NCI-H1417 (cell line): Measurements from ENCODE around the gene STMN3.
"Not testable (repeated sequence)": the region's sequence is repeated elsewhere in the genome, so short reads cannot be mapped to it uniquely, and the experiment has no call there.

ENCODE experiments used
- DNase-seq, 3 experiments: peaks; one replicate each; lab custom pipeline; 2025; lab: John Stamatoyannopoulos, UW

STMN3 gene

DNA sequence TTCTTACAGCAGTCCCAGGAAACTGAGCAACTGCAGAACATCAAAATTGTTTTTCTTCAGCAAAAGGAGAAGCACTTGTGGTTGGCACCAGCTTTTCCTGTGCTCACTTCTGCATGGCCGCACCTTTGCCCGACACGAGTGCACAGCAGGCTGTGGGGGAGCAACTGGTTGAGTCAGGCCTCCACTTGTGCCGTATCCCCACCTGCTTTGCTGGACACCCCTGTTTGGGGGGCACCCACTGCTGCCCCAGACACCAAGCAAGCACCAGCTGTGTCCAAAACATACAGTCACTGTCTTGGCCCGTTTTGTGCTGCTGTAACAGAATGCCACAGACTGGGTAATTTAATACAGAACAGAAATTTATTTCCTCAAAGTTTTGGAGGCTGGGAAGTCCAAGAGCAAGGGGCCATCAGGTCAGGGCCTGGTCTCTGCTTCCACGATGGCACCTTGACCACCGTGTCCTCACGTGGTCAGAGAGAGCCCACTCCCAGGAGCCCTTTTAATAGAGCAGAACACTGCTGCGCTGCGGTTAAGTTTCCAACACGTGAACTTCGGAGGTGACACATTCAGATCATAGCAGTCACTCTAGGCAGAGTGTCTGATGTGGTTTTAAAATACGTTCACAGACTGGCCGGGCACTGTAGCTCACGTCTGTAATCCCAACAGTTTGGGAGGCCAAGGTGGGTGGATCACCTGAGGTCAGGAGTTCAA, 17.6 kb downstream of the STMN3 start:
- no peak for DNase-seq

DNA sequence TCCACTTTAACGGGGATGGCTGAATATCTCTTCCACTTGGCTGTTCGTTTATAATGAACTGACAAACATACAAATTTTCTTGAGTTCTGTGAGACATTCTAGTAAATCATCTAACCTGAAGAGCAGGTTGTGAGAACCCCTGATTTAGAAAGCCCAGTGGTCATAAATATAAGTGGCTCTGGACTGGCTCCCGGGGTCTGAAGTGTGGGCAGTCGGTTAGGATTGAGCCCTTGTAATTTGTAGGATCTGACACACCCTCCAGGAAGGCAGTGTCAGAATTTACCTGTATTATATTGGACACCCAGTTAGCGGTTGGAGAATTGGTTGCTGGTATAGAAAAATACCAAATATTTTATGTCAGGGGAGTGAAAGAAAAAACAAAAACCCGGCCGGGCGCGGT, 19.5 kb downstream of the STMN3 start:
- DNase-seq, result no peak

DNA sequence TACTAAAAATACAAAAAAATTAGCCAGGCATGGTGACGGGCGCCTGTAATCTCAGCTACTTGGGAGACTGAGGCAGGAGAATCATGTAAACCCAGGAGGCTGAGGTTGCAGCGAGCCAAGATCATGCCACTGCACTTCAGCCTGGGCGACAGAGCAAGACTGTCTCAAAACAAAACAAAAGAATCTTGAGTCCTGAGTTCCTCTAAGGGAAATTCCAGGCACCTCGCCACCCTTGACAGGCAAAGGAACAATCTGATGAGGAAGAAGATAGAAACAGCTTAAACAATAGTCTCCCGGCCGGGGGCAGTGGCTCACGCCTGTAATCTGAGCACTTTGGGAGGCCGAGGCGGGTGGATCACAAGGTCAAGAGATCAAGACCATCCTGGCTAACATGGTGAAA, 21.8 kb downstream of the STMN3 start:
- DNase-seq, result not testable (repeated sequence)

DNA sequence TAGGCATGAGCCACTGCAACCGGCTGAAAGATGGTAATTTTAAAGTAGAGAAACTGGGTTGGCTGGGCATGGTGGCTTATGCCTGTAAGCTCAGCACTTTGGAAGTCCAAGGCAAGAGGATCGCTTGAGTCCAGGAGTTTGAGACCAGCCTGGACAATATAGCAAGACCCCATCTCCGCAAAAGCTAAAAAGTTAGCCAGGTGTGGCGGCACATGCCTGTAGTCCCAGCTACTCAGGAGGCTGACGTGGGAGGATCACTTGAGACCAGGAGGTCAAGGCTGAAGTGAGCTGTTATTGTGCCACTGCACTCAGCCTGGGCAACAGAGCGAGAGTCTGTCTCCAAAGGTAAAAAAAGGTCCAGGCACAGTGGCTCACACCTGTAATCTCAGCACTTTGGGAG, 22.3 kb downstream of the STMN3 start:
- not testable (repeated sequence) for DNase-seq

DNA sequence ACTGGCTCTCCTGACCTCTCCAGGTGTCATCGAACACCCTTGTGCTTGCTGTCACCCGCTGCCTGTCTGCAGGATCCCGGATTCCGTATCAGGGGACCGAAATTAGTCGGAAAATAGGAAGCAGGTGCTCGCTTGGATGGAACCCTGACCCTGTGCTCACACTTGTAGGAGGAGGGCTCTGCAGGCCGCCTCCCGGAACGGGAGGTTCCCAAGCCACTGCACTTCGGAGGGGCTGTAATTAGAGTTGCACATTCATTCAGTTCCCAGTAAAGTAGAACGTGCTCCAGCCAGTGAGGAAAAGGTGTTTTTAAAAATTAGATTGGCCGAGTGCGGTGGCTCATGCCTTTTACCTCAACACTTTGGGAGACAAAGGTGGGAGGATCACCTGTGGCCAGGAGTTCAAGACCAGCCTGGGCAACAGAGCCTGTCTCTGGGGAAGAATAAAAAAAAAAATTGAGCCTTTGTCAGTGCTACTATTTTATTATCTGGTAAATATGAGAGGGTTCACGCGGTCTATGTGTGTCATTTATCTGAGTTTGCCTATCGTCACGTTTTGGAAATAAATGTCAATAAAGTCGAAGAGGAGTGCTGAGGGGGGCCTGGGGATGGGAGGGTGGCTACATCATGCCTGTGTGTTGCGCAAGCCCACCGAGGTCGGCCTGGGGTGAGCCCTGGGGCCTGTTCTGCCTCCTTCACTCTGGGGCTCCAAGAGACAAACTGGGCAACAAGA, 24.8 kb downstream of the STMN3 start:
- DNase-seq, result peak; percentile 80 to 89 (median 84)

DNA sequence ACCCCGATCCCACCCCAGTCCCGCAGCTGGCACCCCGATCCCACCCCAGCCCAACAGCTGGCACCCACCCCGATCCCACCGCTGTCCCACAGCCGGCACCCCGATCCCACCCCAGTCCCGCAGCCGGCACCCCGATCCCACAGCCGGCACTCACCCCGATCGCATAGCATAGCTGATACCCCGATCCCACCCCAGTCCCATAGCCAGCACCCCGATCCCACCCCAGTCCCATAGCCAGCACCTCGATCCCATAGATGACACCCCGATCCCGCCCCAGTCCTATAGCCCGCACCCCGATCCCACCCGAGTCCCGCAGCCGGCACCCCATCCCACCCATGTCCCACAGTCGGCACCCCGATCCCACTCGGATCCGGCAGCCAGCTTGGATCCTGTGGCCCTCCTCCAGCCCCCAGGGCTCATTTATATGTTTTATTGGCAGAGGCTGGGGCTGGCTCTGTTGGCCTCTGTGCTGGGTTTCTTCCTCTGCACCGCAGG, 25.4 kb downstream of the STMN3 start:
- DNase-seq, result no peak

DNA sequence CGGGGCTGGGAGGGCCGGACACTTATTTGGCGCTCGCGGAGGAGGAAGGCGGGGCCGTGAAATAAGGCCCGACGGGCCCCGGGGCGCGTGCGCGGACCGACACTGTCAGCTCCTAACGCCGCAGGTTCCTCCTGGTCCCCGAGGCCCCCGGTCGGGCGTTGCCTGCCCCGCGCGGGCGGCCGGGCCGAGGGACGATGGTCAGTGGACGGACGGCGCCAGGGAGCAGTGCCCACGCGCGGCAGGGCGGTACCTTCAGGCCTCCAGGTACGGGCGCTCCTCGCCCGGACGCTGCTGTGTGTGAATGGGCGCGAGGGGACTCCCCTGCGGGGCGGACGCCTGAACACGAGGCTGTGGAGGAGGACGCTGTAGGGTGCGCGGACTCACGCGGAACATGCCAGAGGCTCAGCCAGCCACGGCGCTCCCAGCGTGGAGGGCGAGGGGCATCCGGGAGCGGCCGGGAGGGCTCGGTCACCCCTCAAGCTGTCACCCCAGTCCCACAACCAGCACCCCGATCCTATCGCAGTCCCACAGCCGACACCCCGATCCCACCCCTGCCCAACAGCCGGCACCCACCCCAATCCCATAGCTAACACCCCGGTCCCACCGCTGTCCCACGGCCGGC, 26.0 kb downstream of the STMN3 start:
- peak; percentile 95 to 98 (median 97) for DNase-seq

DNA sequence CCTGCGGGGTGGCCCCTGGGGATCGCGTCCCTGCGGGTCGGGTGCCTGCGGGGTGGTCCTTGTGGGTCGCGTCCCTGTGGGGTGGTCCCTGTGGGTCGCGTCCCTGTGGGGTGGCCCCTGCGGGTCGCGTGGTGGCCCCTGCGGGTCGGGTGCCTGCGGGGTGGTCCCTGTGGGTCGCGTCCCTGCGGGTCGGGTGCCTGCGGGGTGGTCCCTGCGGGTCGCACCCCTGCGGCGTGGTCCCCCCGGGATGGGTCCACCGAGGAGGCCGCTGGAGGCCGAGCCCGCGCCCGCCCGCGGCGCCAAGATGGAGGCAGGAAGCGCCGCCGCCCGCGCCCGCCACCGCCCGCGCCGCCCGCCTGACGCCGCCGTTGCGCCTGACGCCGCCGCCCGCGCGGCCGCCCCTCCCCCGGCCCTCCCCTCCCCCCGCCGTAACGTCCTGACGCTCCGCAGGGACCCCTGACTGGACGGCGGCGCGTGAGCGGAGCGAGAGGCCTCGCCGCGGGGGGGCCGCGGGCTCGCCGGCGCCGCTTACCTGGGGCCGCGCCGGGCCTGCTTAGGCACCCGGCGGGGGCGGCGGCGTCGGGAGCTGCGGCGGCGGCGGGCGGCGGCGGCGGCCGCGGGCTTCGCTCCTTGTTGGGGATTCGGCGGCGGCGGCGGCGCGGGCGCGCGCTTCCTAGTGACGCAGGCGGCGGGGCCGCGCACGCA, 26.6 kb downstream of the STMN3 start, which contains the start of gene GMEB2:
Gene GMEB2 (minus strand): TSS at position 678 of the 705 bp plus-strand sequence. CDS start 7,704 bp downstream, outside the sequence.
- peak; percentile 88 to 92 (median 92) for DNase-seq

DNA sequence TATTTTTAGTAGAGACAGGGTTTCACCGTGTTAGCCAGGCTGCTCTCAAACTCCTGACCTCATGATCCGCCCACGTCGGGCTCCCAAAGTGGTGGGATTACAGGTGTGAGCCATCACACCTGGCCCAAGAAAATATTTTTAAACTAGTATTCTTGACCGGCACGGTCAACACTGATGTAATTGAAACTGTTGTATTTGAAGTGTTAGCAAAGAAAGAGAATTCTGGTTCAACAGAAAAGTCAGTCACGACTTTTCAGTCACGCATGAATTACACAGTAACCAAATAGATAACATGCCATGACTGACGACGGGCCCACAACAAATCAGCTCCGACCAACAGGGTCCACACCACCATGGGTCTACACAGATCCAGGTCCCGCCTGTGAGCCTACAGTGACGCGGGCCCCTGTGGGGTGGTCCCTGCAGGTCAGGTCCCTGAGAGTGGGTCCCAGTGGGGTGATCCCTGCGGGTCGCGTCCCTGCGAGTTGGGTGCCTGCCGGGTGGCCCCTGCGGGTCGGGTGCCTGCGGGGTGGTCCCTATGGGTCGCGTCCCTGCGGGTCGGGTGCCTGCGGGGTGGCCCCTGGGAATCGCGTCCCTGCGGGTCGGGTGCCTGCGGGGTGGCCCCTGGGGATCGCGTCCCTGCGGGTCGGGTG, 27.3 kb downstream of the STMN3 start:
- peak in 2 of 3 experiments; percentile 41 to 51 for DNase-seq

DNA sequence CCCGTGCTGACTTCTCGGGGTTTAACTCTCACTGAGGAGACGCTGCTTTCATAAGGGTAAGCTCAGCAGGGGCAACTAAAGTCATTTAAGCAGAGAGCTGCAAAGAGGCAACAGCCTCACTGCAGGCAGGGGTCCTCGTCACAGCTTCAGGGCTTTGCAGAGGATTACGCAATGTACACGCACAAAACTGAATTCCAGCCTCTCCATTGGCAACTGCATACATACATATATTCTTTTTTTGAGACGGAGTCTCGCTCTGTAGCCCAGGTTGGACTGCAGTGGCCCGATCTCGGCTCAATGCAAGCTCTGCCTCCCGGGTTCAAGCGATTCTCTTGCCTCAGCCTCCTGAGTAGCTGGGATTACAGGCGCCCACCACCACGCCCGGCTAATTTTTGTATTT, 28.7 kb downstream of the STMN3 start:
- DNase-seq, result no peak

DNA sequence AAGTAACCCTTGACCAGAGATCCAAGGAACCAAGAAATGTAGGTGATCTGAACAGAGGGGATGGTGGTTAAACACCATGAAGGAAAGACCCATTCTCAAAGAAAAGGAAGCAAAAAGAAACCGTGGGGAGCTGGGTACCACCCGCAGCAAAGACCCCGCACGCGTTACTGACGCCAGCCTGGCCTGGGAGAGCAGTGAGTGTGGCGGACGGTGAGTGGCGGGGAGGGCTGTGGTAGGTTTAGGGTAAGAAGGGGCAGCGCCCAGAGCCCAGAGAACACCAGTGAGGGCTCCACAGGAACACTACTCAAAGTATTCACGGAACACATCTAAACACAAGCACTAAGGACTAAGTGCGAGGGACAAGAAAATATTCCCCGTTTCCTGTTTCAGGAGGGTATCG, 30.5 kb downstream of the STMN3 start:
- DNase-seq, result no peak

DNA sequence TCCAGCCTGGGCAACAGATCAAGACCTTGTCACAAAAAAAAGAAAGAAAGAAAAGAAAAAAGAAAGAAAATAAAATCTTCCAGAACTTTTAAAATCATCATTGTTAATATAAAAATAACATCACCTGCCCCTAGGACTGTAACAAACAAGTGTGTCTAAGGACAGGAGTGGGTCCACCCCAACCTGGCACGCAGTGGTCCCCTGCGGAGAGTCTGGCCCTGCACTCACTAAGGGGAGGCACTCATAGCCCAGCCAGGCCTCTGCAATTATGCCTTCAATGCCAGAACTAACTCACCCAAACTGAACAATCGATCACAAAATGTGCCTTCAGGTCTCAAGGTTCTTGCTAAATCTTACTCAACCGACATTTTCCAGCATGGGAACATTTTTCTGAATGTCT, 31.1 kb downstream of the STMN3 start:
- DNase-seq, result no peak

DNA sequence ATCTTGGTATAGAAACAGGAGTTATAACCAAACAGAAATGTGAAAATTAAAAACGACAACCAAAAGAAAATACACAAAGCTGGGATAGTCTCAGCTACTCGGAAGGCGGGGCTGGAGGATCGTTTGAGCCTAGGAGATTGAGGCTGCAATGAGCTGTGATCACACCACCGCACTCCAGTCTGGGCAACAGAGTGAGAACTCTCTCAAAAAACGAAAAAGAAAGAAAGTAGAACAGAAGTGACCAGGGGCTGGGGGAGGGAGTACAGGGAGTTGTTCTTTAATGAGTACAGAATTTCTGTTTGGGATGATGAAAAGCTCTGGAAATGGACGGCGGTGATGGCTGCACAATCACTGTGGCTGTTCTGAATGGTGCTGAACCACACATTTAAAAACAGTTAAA, 32.2 kb downstream of the STMN3 start:
- DNase-seq, result no peak

DNA sequence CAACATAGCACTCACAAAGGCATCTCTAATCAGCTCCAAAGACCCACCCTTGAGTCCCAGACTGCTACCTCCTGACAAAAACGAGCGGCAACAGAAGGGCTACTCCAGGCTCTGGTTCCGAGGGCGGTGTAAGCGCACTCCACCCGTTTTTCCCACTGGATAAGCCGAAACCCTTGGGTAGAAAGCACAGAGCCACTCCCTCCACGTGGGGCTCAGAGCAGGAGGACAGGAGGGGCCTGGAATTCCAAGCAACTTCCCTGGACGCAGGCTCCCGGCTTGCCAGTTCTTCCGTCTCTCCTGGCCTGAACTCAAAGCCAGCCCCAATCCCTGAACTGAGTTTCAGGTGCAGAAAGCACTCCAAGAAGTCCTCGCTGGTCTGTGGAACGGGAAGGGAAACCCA, 33.7 kb downstream of the STMN3 start:
- DNase-seq, result no peak

DNA sequence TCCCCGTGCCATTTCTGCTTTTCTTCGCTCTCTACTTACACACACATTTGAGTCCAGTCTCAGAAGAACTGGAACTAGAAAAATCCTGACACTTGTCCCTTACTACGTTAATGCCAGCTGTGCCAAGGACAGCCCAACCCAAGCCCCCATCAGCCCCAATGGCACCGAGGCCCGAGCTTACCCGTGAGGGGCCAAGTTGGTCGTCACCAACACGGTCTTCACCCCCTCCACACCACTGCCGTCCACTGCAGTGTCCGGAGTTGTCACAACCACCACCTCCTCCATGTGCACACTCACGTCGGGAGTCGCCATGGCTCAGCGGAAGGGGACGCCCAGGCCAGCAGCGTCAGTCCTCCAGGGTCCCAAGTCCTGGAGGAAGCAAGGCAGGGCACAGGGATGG, 34.1 kb downstream of the STMN3 start:
- DNase-seq, result no peak

DNA sequence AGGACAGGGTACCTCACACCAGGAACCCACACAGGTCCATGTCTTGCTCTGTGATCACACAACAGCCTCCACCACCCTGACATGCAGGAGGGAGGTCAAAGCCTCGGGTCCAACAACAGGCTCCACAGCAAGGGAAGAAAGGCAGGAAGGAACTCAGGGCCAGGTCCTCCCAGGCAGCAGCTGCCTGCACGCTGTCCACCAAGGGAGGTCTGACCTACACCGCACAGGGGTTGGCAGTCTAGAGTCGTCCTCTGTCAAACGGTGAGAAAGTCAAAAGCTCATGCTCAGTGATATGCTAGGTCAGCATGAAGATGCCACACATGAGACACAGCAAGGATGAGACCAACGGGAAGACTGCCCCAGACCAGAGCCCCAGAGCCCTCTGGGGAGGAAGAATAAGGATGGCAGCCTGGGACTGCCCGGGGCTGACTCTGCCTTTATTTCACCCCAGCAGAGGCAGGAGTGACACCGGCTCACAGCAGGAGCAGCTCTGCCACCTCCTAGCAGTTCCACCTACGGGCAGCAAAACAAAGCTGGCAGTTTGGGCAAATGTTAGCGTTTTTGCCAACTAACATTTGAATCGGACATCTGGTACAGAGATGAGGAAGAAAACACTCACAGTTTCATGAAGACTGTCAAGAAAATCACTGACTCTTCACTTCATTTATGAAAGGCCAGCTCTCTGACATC, 34.8 kb downstream of the STMN3 start:
- no peak for DNase-seq

DNA sequence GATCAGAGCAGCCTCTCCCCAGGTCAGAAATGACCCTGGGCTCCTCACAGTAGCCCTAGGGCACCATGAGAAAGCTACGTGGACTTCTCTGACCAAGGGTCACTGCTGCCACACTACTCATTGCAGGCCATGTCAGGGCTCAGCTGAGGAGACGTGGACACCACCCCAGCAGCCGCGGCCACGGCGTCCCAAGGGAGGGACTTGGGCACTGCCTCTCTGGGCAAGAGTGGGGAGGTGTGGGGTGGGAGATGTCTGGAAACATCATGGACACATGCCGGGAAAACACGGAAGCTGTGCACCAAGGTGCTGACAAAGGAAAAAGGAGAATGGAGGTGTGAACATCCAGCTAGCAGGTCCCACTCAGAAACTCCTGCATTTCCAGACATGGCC, 35.4 kb downstream of the STMN3 start:
- no peak for DNase-seq

DNA sequence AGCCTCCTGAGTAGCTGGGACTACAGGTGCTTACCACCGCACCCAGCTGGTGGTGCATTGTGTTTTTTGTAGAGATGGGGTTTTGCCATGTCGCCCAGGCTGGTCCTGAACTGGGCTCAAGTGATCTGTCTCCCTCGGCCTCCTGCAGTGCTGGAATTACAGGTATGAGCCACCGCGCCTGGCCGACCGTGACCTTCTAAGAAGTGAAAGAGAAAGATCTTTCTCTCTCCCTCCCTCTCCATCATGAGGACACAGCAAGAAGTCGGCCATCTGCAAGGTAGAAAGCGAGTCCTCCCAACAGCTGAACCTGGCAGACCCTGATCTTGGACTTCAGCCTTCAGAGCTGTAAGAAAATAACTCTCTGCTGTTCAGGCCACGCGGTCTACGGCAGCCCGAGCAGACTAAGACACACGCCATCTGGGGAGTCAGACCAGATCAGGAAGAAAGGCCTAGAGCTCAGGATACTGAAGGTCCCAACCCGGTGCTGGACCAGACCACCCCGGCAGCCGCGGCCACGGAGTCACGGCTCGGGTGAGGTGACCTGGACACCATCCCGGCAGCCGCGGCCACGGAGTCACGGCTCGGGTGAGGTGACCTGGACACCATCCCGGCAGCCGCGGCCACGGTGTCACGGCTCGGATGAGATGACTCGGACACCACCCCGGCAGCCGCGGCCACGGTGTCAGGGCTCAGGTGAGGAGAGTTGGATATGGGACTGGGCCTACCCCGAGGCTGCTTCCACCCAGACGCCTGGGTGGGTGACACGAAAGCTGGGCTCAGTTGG, 35.9 kb downstream of the STMN3 start:
- no peak for DNase-seq

DNA sequence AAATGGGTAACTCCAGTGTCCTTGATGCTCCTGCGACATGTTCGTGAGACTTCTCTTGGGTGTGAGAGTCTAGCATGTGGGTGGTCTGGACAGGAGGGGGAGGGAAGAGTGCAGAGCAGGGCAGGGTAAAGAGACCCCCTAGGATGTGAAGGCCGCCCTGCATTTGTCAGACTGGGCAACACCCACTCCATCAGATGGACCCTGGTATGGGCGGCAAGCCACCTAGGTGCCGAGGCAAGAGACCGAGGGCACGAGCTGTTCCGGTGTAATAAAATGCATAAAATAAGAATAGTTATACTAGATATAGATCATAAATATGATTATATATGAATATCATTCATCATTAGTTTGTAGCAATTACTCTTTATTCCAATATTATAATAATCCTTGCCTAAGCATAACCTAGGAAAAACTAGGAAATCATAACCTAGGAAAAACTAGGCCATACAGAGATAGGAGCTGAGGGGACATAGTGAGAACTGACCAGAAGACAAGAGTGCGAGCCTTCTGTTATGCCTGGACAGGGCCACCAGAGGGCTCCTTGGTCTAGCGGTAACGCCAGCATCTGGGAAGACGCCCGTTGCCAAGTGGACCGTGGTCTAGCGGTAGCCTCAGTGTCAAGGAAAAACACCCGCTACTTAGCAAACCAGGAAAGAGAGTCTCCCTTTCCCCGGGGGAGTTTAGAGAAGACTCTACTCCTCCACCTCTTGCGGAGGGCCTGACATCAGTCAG, 39.2 kb downstream of the STMN3 start:
- not testable (repeated sequence) for DNase-seq
